Spinal cord (tissue), 10 donors: ENCODE results near the gene BUB1. TPM values are rescaled to one million over a fixed set of nuclear protein-coding genes. Genes with fewer than 3 reads are reported as not detected.
A peak's percentile ranks its signal among the peaks of the same experiment; 100 is the strongest.

Source experiments
- DNase-seq, 6 donors: peaks; one replicate each; pipeline versions ENCODE4 v3.0.0 to v3.0.0-alpha.2; 2013 to 2015; ENCODE audit warnings: low spot score in 6 of 6, low read depth in 4 of 6
- H3K27ac ChIP-seq: one replicate; pipeline ENCODE4 v1.5.1; 2013; ENCODE audit warnings: low read depth, low read length, control low read depth
- H3K27me3 ChIP-seq: one replicate; pipeline ENCODE4 v1.6.1; 2013; ENCODE audit warnings: low read length; ENCODE audit not compliant: control insufficient read depth, insufficient read depth
- H3K36me3 ChIP-seq: one replicate; pipeline ENCODE4 v1.6.1; 2013; ENCODE audit warnings: low read length; ENCODE audit not compliant: control insufficient read depth, insufficient read depth
- H3K4me1 ChIP-seq: one replicate; pipeline ENCODE4 v1.6.1; 2013; ENCODE audit warnings: low read length; ENCODE audit not compliant: control insufficient read depth, insufficient read depth
- H3K4me3 ChIP-seq: one replicate; pipeline ENCODE4 v1.5.1; 2013; ENCODE audit warnings: low read depth, low read length, control low read depth
- H3K9me3 ChIP-seq: one replicate; pipeline ENCODE4 v1.6.1; 2013; ENCODE audit warnings: low read length; ENCODE audit not compliant: control insufficient read depth, insufficient read depth
- WGBS: methylation state at CpG from one replicate; pipeline ENCODE4 v1.1.5; 2013; ENCODE audit warnings: missing lambda C conversion rate; ENCODE audit not compliant: insufficient coverage; 5-methylcytosine and 5-hydroxymethylcytosine counted together
- polyA plus RNA-seq, 2 donors: library from polyadenylated mRNA; unstranded; fragments of 120-200 nt; gene quantifications; one replicate each; pipeline ENCODE4 v1.2.1, GENCODE V29; 2013; ENCODE audit not compliant: insufficient read length in 2 of 2
- total RNA-seq, 2 donors: library from RNA; depleted of rRNA in 1 of 2; stranded (reverse); fragments of 120-200 nt in 1 of 2; fragments of >200 nt in 1 of 2; gene quantifications; one replicate each; pipeline versions ENCODE4 v1.2.3 to v1.2.4, GENCODE V29; 2013 to 2014
- donor health status: healthy.

BUB1 gene
- total and polyA plus RNA-seq, 4 donors: 12.0 to 15.6 (median 13.8) TPM

- Histone ChIP-seq H3K4me1 (peaks cover 12% of the 10 kb centered on the region), H3K36me3 (no peaks in the 10 kb centered on the region), H3K4me3 (no peak overlapping the region), H3K27ac (no peak overlapping the region), H3K27me3 (no peaks in the 10 kb centered on the region), H3K9me3 (no peaks in the 10 kb centered on the region)
- no peak for DNase-seq
- whole genome bisulfite sequencing: 71% methylated on average over 4 of the region's 9 CpGs
Observed at GRCh38 chr2:110679337-110679707, 1.5 kb upstream of the BUB1 start.

GRCh38 chr2:110678457-110679336 lies 834 bp upstream of the BUB1 start:
- Histone ChIP-seq H3K27me3 (no peaks in the 10 kb centered on the region), H3K4me1 (peaks cover 12% of the 10 kb centered on the region), H3K36me3 (no peaks in the 10 kb centered on the region), H3K9me3 (no peaks in the 10 kb centered on the region), H3K27ac (peak overlapping the region; percentile 96), H3K4me3 (peak overlapping the region; percentile 88)
- DNase-seq: peak; percentile 29 to 83 (median 38)
- 0% methylated on average over 25 of the region's 28 CpGs for WGBS

- no peaks in the 10 kb centered on the region for H3K9me3 ChIP-seq
- WGBS: no CpG with 5 or more reads among the region's 5 CpGs
- no peaks in the 10 kb centered on the region for H3K27me3 ChIP-seq
- peak overlapping the region; percentile 88 for H3K4me3 ChIP-seq
- no peak for DNase-seq
- no peak overlapping the region for H3K27ac ChIP-seq
- peaks cover 12% of the 10 kb centered on the region for H3K4me1 ChIP-seq
- H3K36me3 ChIP-seq: no peaks in the 10 kb centered on the region
Observed at GRCh38 chr2:110677080-110677479, 783 bp downstream of the BUB1 start.

- 100% methylated on average over 5 of the region's 6 CpGs for WGBS
- Histone ChIP-seq H3K9me3 (no peaks in the 10 kb centered on the region), H3K36me3 (no peaks in the 10 kb centered on the region), H3K27ac (no peak overlapping the region), H3K4me3 (no peak overlapping the region), H3K4me1 (peaks cover 12% of the 10 kb centered on the region), H3K27me3 (no peaks in the 10 kb centered on the region)
- no peak for DNase-seq
Observed at GRCh38 chr2:110675679-110676078, 2.2 kb downstream of the BUB1 start.

GRCh38 chr2:110674620-110675555 lies 3.0 kb downstream of the BUB1 start:
- Histone ChIP-seq H3K27me3 (no peaks in the 10 kb centered on the region), H3K4me3 (no peak overlapping the region), H3K4me1 (peaks cover 12% of the 10 kb centered on the region), H3K27ac (no peak overlapping the region), H3K36me3 (no peaks in the 10 kb centered on the region), H3K9me3 (no peaks in the 10 kb centered on the region)
- DNase-seq: no peak
- 63% methylated on average over 7 of the region's 7 CpGs for WGBS

GRCh38 chr2:110673201-110673600 lies 4.7 kb downstream of the BUB1 start:
- Histone ChIP-seq H3K27ac (no peak overlapping the region), H3K27me3 (no peaks in the 10 kb centered on the region), H3K4me1 (peaks cover 4% of the 10 kb centered on the region), H3K36me3 (peaks cover 3% of the 10 kb centered on the region), H3K9me3 (no peaks in the 10 kb centered on the region), H3K4me3 (no peak overlapping the region)
- no peak for DNase-seq
- WGBS: 100% methylated on average over 2 of the region's 4 CpGs

GRCh38 chr2:110670826-110671225 lies 7.0 kb downstream of the BUB1 start:
- DNase-seq: no peak
- no peaks in the 10 kb centered on the region for H3K27me3 ChIP-seq
- H3K36me3 ChIP-seq: peaks cover 3% of the 10 kb centered on the region
- no peak overlapping the region for H3K4me3 ChIP-seq
- H3K9me3 ChIP-seq: no peaks in the 10 kb centered on the region
- H3K4me1 ChIP-seq: no peaks in the 10 kb centered on the region
- WGBS: 80% methylated on average over 2 of the region's 5 CpGs
- no peak overlapping the region for H3K27ac ChIP-seq

GRCh38 chr2:110669079-110669478 lies 8.8 kb downstream of the BUB1 start:
- peaks cover 3% of the 10 kb centered on the region for H3K36me3 ChIP-seq
- H3K27ac ChIP-seq: no peak overlapping the region
- no peaks in the 10 kb centered on the region for H3K9me3 ChIP-seq
- no peaks in the 10 kb centered on the region for H3K27me3 ChIP-seq
- no peak for DNase-seq
- 93% methylated on average over 1 of the region's 1 CpG for whole genome bisulfite sequencing
- H3K4me1 ChIP-seq: no peaks in the 10 kb centered on the region
- H3K4me3 ChIP-seq: no peak overlapping the region

- WGBS: no CpG with 5 or more reads among the region's 3 CpGs
- Histone ChIP-seq H3K4me3 (no peak overlapping the region), H3K4me1 (no peaks in the 10 kb centered on the region), H3K9me3 (no peaks in the 10 kb centered on the region), H3K27ac (no peak overlapping the region), H3K27me3 (no peaks in the 10 kb centered on the region), H3K36me3 (peaks cover 3% of the 10 kb centered on the region)
- no peak for DNase-seq
Observed at GRCh38 chr2:110667071-110667470, 10.8 kb downstream of the BUB1 start.
